ENCODE data around the gene SYNCRIP. TPM values are rescaled to one million over a fixed set of nuclear protein-coding genes. Genes with fewer than 3 reads are reported as not detected.

The SYNCRIP gene
- total and polyA plus RNA-seq, 4 donors = 35.4 to 84.5 (median 63.8) TPM

- peaks cover 0 to 15% (median 7%) of the 10 kb centered on the region in 5 donors for H3K4me1 ChIP-seq (ENCODE audit: control insufficient read depth in 5 of 5, insufficient read depth in 5 of 5, low read length in 5 of 5)
- TF ChIP-seq, protein P1, sequence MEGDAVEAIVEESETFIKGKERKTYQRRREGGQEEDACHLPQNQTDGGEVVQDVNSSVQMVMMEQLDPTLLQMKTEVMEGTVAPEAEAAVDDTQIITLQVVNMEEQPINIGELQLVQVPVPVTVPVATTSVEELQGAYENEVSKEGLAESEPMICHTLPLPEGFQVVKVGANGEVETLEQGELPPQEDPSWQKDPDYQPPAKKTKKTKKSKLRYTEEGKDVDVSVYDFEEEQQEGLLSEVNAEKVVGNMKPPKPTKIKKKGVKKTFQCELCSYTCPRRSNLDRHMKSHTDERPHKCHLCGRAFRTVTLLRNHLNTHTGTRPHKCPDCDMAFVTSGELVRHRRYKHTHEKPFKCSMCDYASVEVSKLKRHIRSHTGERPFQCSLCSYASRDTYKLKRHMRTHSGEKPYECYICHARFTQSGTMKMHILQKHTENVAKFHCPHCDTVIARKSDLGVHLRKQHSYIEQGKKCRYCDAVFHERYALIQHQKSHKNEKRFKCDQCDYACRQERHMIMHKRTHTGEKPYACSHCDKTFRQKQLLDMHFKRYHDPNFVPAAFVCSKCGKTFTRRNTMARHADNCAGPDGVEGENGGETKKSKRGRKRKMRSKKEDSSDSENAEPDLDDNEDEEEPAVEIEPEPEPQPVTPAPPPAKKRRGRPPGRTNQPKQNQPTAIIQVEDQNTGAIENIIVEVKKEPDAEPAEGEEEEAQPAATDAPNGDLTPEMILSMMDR (IDR thresholded peaks at IDR 0.05; ENCODE audit: control extremely low read depth, extremely low read depth) = no peak
These were observed 61.1 kb downstream of the SYNCRIP start for GRCh38 chr6:85581572-85581971.

GRCh38 chr6:85580878-85581267 is 61.8 kb downstream of the SYNCRIP start:
- Histone ChIP-seq H3K27ac (ENCODE audit: low read depth in 1 of 2, low read length in 1 of 2) (no peak overlapping the region), H3K4me1 (ENCODE audit: control insufficient read depth in 5 of 5, insufficient read depth in 5 of 5, low read length in 5 of 5) (peaks cover 5 to 22% (median 7%) of the 10 kb centered on the region in 5 donors), H3K9ac (ENCODE audit: insufficient read depth in 1 of 2, low read length in 2 of 2) (no peak overlapping the region), H3K27me3 (ENCODE audit: control insufficient read depth in 3 of 3, insufficient read depth in 3 of 3, low read length in 2 of 3) (no peaks in the 10 kb centered on the region), H3K9me3 (ENCODE audit: control insufficient read depth in 4 of 4, insufficient read depth in 3 of 4, low read length in 3 of 4) (no peaks in the 10 kb centered on the region), H3K36me3 (ENCODE audit: control insufficient read depth in 4 of 4, insufficient read depth in 4 of 4, low read length in 4 of 4) (no peaks in the 10 kb centered on the region), H3K4me3 (no peak overlapping the region)
- TF ChIP-seq, protein P1 (IDR thresholded peaks at IDR 0.05; ENCODE audit: control extremely low read depth, extremely low read depth) = no peak
- 88 to 89% methylated on average over 1 of the region's 1 CpG for WGBS, 2 donors
- DNase-seq (no peak), ATAC-seq (ENCODE audit: insufficient read depth, low FRiP score) (no peak)

More at GRCh38 chr6:85581572-85581971, 61.1 kb downstream of the SYNCRIP start:
- ATAC-seq (ENCODE audit: insufficient read depth, low FRiP score) (no peak), DNase-seq (no peak)
- Histone ChIP-seq H3K4me3 (no peak overlapping the region), H3K36me3 (ENCODE audit: control insufficient read depth in 4 of 4, insufficient read depth in 4 of 4, low read length in 4 of 4) (no peaks in the 10 kb centered on the region), H3K9ac (ENCODE audit: insufficient read depth in 1 of 2, low read length in 2 of 2) (no peak overlapping the region), H3K27ac (ENCODE audit: low read depth in 1 of 2, low read length in 1 of 2) (no peak overlapping the region), H3K27me3 (ENCODE audit: control insufficient read depth in 3 of 3, insufficient read depth in 3 of 3, low read length in 2 of 3) (no peaks in the 10 kb centered on the region), H3K9me3 (ENCODE audit: control insufficient read depth in 4 of 4, insufficient read depth in 3 of 4, low read length in 3 of 4) (no peaks in the 10 kb centered on the region)

GRCh38 chr6:85580118-85580877 is 62.4 kb downstream of the SYNCRIP start:
- no peak overlapping the region for H3K27ac ChIP-seq (ENCODE audit: low read depth in 1 of 2, low read length in 1 of 2)
- DNase-seq = no peak

More at GRCh38 chr6:85580118-85580877, 62.4 kb downstream of the SYNCRIP start:
- Histone ChIP-seq H3K9me3 (ENCODE audit: control insufficient read depth in 4 of 4, insufficient read depth in 3 of 4, low read length in 3 of 4) (no peaks in the 10 kb centered on the region), H3K4me1 (ENCODE audit: control insufficient read depth in 5 of 5, insufficient read depth in 5 of 5, low read length in 5 of 5) (peaks cover 5 to 25% (median 7%) of the 10 kb centered on the region in 5 donors), H3K36me3 (ENCODE audit: control insufficient read depth in 4 of 4, insufficient read depth in 4 of 4, low read length in 4 of 4) (no peaks in the 10 kb centered on the region), H3K9ac (ENCODE audit: insufficient read depth in 1 of 2, low read length in 2 of 2) (no peak overlapping the region), H3K4me3 (no peak overlapping the region), H3K27me3 (ENCODE audit: control insufficient read depth in 3 of 3, insufficient read depth in 3 of 3, low read length in 2 of 3) (no peaks in the 10 kb centered on the region)
- TF ChIP-seq, protein P1 (IDR thresholded peaks at IDR 0.05; ENCODE audit: control extremely low read depth, extremely low read depth) = no peak
- WGBS, 2 donors = 83 to 85% methylated on average over 5 of the region's 5 CpGs
- no peak for ATAC-seq (ENCODE audit: insufficient read depth, low FRiP score)

All from lung (tissue), 12 donors.